HG02588 (cell line): ENCODE results near the gene ARFGAP2.
A peak's percentile ranks its signal among the peaks of the same experiment; 100 is the strongest.

Experiments used
- ATAC-seq: cut with Tn5 transposase; IDR thresholded peaks from one replicate; pipeline ENCODE4 v1.9.1; 2021; ENCODE audit warnings: mild to moderate bottlenecking, moderate library complexity; ENCODE audit not compliant: unreplicated experiment

ARFGAP2 gene

DNA sequence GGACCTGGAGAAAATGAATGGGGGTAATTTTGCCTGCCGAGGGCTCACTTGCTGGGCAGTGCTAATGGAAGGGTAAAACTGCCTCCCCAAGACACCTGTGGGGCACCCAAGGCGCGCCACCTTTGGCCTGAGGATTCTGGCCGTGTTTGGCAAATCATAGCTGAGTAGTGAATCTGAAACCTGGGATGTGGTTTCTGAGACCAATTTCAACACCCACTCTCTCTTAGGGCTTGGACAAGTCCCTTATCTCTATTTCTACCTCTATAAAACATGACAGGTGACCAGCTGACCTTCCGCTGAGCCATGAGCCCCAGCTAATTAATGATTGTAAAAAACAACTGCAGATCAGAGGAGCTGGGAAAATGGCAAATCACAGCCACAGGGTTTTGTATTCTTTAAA, 11.0 kb upstream of the ARFGAP2 start:
- no peak for ATAC-seq

DNA sequence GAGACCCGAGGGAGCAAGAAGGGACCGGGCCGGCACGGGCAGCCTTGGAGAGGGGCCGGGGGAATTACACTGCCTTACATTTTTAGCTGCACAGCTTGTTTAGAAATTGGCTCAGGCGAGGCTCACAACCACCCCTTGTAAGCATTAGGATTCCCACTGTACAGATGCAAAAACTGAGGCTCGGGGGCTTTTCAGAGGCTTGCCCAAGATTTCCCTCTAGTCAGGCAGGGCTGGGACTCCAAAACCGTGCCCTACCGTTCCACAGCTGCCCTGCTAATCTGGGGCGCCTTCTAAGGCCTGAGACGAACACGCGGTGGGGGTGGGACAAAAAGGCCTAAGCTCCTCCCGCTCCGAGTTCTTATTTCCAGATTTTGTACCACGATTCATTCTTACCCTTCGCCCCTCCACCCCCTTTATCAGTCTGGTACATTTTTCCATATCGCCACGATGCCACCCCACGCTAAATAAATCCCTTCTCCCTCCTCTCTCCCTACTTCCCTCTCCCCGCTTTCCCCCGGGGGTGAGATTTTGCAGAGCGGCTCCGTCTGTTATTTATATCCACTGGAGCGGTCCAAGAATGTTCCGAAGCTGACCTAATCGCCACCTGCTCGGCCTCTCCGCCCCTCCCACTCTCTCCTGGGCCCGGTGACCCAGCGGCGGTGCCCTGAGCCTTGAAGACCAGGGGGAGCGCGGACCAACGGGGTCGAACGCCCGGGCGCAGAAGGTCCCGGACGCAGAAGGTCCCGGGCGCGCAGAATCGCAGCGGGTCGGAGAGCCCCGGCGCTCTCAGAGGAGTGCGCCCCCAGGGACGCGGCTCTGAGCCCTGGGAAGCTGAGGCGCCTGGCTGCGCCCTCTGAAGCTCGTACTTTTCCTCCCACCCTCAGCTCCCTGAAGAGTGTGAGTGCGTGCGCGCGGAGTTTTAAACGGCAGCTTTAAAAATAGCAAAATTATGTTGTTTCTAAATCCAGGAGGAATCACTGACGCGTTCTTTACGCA, 10.3 kb upstream of the ARFGAP2 start:
- ATAC-seq, result no peak

DNA sequence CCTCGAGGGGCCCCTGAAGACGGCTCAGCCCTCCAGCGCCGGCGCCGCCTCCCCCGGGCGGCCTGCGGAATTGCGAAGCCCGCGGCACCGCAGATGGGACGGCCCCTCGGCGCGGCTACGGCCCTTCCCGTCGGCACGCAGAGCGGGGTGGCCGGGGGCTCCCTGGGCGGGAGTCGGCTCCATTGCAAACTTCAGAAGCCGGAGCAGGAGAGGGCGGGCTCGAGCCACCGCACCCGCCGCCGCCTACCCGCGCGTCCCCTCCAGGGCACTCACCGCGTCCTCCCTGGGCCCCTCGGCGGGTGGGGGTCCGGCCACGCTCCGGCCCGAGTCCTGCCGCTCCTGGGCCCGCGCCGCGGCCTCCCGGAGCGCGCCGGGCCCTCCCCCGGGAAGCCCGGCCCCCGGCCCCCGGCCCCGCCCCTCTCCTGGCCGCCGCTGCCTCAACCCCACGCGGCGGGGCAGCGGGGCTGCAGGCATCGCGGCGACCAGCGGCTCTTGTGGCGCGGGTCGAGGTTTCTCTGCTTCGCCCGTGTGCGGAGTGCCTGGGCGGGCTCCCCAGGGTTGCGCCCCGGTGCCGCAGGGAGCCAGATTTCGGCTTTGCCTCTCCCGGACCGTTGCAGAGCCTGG, 9.5 kb upstream of the ARFGAP2 start, which contains the start of gene PACSIN3:
PACSIN3 (minus strand) TSS at position 359 of the 624 bp plus-strand sequence. CDS start 3,707 bp downstream, outside the sequence.
- ATAC-seq, result peak; percentile 59

DNA sequence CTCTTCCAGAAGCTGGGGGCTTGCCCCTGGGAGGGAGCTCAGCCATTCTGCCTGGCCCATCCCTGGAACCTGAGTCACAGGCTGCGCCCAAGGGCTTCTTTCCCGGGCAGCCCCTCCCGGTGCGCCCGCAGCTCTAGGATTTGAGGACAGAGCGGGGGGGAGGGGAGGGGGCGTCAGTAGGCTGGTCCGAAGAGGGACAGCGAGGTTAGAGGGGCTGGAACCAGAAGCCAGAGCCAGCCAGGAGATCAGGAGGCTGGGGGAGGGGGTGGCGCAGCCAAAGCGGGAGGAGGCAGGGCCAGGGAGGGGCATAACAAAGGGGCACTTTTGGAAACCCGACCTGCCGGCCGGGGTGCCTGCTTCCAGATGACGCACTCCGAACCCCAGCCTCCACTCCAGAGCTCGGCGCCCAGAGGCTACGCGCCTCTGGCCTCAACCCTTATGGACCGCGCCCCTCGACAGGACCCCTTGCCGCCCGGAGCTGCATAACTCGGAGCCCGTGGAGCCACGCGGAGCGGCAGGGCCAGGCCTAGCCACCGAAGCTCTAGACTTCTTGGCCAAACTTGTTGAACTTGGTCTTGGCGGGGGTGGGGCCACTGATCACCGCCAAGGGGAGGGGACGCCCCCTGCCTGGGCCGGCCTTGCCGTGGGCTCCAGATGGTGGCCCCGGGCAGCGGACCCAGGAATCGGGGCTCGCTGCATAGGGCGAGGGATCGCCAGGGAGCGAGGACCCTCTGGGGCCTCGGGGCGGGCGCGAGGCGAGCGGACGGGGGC, 8.8 kb upstream of the ARFGAP2 start:
- ATAC-seq, result no peak

DNA sequence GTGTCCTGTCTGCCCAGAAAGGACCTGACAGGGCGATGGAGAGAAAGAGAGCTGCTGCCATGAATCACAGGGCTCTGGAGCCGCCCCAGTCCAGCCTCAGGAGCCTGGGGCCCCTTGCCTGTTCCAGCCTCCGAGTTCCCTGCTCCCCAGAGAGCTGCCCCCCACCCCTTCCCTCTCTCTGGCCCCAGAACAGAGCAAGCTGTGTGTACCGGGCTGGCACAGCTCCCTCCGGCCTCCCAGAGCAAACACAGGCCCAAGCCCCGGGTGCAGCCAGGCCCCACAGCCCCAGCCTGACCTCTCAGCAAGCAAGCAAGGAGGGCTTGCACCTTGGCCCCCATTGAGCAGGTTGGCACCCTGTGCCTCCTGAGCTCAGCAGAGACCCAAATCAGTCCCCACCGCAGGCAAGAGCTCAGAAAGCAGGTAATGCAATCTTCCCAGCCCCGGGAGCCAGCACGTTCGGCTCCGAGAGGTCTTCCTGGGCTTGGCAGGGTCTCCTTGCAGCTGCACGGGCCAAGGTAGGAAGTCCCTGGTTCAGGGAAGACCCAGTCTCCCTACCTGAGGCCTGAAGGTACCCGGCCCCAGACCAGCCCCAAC, 8.1 kb upstream of the ARFGAP2 start:
- no peak for ATAC-seq

DNA sequence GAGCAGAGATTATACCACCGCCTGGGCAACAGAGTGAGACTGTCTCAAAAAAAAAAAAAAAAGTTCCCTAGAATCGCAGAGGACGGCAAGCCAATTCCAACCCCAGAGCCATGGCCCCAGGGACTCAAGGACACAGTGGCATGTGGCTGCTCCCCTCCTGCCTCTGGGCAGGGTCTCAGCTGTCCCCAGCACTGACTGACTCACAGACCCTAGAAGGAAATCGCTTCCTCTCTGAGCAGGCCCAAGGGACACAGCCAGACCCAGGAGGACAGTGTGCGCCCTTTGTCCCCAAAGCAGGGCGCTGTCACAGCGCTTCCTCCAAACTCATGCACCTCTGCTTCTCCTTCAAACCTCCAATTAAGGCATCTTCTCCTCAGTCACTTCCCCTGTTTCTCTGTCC, 7.3 kb upstream of the ARFGAP2 start:
- no peak for ATAC-seq

DNA sequence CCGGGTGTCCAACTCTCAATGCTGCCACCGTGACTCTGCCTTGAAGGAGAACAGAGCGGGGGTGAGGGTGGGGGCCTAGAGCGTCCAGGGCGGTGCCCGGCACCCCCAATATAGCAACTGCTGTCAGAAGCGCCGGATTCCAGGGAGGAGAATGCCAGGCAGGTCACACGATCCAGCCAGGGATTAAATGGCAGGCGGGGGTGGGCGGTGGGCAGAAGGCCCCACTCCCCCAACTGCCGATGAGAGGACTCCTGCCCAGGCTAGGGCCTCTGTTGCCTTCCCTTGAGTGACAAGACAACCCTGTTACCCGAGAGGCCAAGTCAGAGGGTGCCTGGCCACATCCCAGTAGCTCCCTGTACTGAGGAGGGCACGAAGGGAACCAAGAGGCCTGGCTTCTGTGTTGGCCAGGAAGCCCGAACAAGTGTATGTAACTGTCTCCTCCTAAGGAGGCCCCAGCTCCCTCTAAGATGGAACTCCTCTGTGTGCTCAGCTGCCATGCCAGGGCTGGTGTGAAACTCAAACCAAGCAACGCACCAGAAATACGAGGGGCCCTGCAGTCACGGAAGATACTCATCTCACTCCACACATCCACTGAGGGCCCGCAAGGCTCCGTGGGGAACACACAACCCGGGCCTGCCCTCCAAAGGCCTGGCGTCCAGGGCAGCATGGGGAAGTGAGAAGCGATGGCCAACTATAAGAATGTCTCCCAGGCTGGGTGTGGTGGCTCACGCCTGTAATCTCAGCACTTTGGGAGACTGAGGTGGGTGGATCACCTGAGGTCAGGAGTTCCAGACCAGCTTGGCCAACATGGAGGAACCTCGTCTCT, 6.6 kb upstream of the ARFGAP2 start:
- no peak for ATAC-seq

DNA sequence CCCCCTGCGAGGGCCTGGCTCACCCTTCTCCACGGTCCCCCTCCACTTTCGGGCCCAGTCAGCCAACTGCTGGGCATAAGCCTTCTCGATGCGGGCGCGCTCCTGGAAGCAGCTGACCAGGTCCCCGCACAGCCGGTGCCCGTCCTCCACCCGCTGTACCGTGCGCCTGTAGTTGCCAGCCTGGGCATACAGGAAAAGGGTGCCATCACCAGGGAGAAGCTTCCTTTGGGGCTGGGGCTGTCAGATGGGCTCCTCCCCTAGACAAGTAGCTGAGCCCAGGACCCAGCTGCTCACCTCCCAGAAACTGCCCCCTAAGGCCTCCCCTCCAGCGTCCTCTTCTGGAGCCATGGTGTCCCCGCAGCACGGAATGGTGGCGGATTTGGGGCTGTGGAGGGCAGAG, 5.7 kb upstream of the ARFGAP2 start:
- no peak for ATAC-seq

DNA sequence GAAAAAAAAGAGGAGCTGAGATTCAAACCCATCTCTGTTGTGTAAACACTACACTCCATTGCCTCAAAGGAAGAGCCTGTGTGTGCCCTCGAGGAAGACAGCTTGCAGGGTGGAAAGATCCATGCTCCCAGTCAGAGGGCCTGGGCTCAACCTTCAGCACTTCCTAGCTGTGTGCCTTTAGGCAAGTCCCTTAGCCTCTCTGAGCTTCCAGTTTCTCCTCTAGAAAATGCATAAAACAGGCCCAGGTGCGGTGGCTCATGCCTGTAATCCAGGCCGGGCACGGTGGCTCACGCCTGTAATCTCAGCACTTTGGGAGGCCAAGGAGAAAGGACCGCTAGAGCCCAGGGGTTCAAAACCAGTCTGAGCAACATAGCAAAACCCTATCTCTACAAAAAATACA, 4.6 kb upstream of the ARFGAP2 start:
- ATAC-seq, result no peak

DNA sequence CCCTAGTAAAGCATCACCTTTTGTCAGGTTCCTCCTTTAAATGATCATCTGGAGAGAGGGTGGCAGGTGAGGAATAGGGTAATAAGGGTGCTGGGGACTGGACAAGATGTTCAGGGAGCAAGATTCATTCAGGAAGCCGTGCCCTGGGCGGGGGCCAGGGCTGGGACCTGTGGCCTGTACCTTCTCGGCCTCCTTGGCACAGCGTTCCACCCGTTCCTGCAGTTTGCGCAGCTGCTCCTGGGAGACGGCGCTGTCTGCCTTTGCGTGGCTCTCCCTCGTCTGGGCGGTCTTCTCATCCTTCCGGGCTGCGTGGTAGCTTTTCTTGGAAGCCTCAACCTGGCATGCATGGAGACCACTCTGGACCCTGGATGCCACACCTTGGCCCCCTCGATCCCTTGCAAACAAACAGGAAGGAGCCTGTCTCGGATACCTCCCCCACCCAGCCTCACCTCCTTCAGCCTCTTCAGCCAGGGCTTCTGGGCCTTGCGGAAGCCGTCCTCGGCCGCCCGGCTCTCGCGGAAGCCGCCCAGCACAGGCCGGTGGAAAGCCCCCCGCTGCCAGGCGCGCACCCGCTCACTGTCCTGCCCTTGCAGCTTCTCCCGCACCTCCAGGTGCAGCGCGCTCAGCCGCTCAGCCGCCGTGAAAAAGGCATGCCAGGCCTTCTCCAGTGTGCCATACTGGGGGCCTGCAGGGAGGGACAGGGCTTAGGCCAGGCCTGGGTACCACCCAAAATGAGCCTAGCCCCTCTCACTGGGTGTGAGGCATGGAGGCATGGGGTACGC, 3.5 kb upstream of the ARFGAP2 start:
- ATAC-seq, result no peak

DNA sequence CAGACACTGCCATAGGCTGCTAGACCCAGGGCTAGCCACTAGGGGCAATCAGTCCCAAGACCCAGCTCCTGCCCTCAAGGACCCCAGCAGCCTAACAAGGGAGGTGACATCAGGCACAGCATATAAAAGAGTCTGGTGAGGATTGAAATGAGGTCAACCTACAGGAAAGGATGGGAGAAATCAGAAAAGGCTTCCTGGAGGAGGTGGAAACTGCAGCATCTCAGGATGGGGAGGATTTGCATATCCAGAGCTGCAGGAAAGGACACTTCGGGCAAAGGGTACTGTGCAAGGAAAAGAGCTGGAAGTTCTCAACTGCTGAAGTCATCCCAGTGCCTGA, 2.9 kb upstream of the ARFGAP2 start:
- no peak for ATAC-seq

DNA sequence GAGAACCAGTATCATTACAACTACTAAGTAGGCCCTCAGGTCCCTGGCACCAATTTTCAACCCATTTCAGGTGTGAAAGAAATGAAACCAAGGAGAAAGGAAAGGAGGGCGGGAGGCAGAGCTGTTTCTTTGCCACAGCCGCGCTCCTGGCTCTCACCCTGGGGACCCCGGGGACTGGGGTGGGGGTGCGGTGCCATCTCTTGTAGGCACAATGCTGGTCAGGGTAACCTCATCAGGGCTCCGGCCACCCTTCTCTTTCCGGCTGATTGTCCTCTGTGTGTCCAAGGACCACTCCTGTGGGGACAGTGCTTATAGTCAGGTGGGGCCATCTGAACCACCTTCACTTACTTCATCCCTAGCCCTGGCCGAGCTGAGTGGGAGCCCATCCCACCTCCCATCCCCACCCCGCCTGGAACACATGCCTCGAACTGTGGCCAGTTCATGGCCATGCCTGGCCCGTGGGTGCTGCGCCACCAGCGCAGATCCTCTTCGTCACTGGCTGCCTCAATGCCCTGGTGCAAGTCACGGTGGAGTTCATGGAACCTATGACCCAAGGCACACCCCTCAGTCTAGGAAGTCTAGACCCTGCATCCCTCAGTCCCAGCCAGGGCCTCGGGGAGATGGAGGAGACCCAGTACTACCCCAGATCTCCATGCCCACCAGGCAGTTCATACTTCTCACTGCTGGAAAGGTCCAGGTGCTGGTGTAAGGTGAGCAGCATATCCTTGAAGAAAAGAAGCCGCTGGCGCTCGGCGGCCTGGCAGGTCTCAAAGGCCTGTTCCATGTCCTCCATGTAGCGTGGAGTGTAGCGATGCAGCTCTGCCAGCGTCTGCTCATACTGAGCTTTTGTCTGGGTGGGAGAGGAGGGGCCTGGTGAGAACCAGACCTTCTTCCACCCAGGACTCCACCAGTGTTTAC, 2.3 kb upstream of the ARFGAP2 start:
- no peak for ATAC-seq

DNA sequence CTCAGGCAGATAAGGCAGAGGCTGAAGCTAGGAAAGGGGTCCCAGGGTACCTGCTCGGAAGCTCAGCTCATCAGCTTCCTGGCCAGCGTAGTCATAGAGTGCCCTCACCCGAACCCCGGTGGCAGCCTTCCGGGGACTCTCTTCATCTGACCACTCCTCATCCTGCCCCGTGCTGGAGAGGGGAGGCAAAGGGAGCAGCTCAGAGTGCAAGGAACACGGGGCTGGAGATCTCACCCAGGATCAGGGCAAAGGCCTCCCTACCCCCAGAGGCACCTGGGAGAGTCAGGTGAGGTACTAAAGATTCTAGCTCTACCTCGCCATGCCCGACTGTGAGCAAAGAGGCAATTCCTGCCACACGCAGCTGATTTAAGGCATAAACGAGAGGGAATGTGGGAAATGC, 1.6 kb upstream of the ARFGAP2 start:
- no peak for ATAC-seq

DNA sequence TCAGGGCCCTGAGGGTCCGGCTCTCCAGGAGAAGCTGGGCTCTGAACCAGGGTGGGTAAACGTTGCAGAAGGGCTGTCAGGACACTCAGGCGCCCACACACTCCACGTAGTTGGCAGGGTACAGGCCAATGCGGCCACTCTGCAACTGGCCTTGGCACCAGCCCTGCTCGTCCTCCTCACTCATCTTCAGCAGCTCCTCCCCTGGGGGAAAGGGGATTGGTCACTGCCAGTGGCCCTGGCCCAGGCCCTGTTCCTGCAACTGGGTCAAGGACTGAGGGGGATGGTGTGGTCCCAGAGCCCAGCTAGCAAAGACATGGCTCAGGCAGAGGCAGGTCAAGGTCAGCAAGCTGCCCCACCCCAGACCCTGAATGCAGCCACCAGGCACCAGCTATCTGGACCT, 1.2 kb upstream of the ARFGAP2 start:
- no peak for ATAC-seq

DNA sequence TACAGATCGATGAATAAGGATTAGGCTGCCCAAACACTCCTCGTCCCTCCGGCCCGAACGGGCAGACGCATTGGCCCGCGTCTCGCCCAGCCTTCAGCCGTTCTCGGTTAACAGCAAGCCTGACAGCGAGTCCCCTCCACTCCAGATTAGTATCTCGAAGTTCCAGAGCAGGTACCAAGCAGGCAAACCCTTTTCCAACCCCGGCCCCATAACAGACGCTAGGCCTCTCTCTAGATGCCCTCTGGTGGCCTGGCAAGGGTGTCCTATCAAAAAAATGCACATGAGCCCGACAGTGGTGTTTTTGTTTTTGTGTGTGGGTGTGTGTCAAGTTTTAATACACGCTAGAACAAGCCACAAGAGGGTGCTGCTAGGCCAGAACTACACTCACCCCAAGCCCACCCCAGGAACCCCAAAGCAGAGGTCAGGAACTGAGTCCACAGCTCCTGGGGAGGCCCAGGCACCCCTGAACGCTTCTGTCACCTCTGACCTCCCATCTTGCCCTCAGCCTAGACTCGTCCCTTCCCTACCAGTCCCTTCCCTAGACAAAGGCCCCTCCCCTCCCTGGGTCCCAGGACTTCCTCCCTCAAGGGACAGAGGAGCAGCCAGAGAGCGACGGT, 658 bp upstream of the ARFGAP2 start:
- peak; percentile 47 for ATAC-seq

DNA sequence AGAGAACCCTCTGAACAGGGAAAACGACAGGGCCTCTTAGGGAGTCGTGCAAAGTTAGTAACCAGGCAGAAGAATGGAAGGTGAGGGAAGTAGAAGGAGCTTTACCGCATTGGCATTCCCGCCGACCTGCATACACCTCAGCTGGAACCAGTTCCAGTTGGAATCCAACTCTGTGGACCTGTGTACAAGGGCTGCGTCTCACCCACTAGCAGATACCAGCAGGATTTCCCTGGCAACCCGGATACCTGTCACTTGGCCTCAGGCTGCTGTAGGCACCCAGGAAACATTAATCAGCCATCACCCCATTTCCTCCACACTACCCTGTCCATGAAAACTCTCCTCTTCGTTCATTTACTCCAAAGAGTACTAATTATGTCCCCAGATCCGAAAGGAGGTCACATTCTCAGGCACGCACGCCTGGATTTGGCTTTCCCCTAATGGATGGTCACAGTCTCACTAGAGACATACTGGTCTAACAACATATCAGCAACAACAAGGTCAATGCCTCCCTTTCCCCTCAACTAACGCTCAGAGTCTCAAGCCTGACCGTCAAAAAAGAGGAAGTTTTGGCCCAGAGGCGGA, 842 bp downstream of the ARFGAP2 start:
- ATAC-seq, result no peak

DNA sequence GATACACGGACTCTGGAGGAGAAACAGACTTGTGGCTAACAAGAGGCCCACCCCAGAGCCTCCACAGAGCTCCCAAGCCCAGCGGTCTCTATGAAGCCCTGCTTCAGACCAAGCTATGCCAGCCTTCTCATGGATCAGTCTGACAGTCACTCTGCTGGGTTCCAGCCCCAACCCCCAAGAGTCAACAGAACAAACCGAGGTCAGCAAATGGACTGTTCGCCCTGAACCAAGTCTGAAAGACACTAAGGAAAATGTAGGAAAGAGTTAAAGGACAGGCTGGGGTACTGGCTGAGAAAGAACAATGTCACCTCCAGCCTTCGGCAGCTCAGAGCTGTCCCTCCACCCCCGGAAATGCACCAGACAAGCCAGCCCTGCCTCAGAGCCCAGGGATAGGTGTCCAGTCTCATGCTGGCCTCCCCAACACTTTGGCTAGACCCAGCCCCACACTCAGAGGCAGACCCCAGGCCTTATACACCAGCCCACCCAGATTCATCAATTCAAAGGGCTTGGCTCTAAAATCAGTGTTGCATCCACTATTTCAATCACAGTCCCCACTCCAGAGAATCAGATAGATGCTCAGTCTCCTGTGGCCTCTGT, 3.8 kb downstream of the ARFGAP2 start:
- no peak for ATAC-seq
